ENCODE measurements around the gene ZNF19.

DNA sequence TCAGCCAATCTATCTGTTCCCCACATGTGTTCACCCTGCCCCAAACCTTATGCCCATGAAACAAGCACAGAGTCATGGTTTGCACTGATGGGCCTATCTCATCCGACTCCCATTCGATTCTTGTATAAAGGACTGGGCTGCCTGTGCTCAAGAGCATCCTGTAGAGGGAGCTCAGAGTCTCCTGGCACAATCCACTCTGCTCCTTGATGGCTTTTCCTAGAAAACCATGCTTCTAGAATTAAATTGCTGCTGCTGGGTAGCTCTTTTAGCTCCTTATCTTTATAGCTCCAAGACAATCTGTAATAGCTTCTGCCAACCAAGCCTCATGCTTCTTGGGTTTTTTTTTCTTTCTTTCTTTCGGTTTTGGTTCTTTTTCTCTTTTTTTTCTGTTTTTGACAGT lies 9.7 kb downstream of the ZNF19 start:
- TF ChIP-seq, protein P1, sequence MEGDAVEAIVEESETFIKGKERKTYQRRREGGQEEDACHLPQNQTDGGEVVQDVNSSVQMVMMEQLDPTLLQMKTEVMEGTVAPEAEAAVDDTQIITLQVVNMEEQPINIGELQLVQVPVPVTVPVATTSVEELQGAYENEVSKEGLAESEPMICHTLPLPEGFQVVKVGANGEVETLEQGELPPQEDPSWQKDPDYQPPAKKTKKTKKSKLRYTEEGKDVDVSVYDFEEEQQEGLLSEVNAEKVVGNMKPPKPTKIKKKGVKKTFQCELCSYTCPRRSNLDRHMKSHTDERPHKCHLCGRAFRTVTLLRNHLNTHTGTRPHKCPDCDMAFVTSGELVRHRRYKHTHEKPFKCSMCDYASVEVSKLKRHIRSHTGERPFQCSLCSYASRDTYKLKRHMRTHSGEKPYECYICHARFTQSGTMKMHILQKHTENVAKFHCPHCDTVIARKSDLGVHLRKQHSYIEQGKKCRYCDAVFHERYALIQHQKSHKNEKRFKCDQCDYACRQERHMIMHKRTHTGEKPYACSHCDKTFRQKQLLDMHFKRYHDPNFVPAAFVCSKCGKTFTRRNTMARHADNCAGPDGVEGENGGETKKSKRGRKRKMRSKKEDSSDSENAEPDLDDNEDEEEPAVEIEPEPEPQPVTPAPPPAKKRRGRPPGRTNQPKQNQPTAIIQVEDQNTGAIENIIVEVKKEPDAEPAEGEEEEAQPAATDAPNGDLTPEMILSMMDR (IDR thresholded peaks at IDR 0.05; ENCODE audit: insufficient read depth, low read length, poor library complexity, severe bottlenecking): peak; percentile 25
- no peak for TF ChIP-seq EZH2phosphoT487 (conservative IDR thresholded peaks at IDR 0.05; ENCODE audit: low read length)

Measured in SU-DHL-6 (cell line).